AG10803 (cell line): ENCODE results near the gene AGPS.
A peak's percentile ranks its signal among the peaks of the same experiment; 100 is the strongest.

Experiments used
- DNase-seq: peaks from one replicate; pipeline ENCODE4 v3.0.0; 2010; ENCODE audit warnings: low read depth
- H3K4me3 ChIP-seq: 2 replicates; pipeline ENCODE4 v1.5.1; 2011; ENCODE audit warnings: mild to moderate bottlenecking, low read length, control low read depth
- CTCF ChIP-seq: conservative IDR thresholded peaks from 2 replicates; pipeline ENCODE4 v1.5.1; 2011; ENCODE audit warnings: mild to moderate bottlenecking, low read length, control low read depth, inconsistent platforms

AGPS gene

GRCh38 chr2:177391822-177392372 lies 676 bp upstream of the AGPS start:
- no peak for TF ChIP-seq CTCF
- no peak for DNase-seq
- peak overlapping the region; percentile 78 for H3K4me3 ChIP-seq

- no peak for DNase-seq
- H3K4me3 ChIP-seq = peak overlapping the region; percentile 78
- TF ChIP-seq CTCF = no peak
These were observed 706 bp downstream of the AGPS start for GRCh38 chr2:177393203-177393755.

- TF ChIP-seq CTCF = no peak
- DNase-seq = no peak
- H3K4me3 ChIP-seq = peak overlapping the region; percentile 78
These were observed 1.4 kb downstream of the AGPS start for GRCh38 chr2:177393824-177394593.

- no peak for DNase-seq
- H3K4me3 ChIP-seq = no peak overlapping the region
- TF ChIP-seq CTCF = no peak
These were observed 2.0 kb downstream of the AGPS start for GRCh38 chr2:177394594-177394973.

- DNase-seq = no peak
- no peak for TF ChIP-seq CTCF
- H3K4me3 ChIP-seq = no peak overlapping the region
These were observed 2.9 kb downstream of the AGPS start for GRCh38 chr2:177395351-177396065.

- DNase-seq = peak; percentile 78
- peak overlapping the region; percentile 27; the same call in 1 of the 2 replicates for H3K4me3 ChIP-seq
- no peak for TF ChIP-seq CTCF
These were observed 4.3 kb downstream of the AGPS start for GRCh38 chr2:177396703-177397460.
